Measurements from ENCODE around the gene BMI1. TPM values are rescaled to one million over a fixed set of nuclear protein-coding genes. Genes with fewer than 3 reads are reported as not detected.

The BMI1 gene
- total RNA-seq, 3 donors from 2014 or later (not counting 1 experiment from before 2014, with no cell fraction given) = 60.5 to 69.8 (median 66.4) TPM

GRCh38 chr10:22340329-22341189 is 19.7 kb downstream of the BMI1 start:
- Mint-ChIP-seq H3K27me3 (ENCODE audit: low read depth in 2 of 2) (peaks cover 62 to 68% of the 10 kb centered on the region in 2 donors), H3K4me3 (peak overlapping the region; percentile 89), H3K9me3 (no peaks in the 10 kb centered on the region), H3K4me1 (peaks cover 16 to 30% of the 10 kb centered on the region in 2 donors), H3K27ac (peak overlapping the region; percentile 86 to 91), H3K36me3 (no peaks in the 10 kb centered on the region)
- under 1% methylated on average over 98 of the region's 98 CpGs for WGBS (ENCODE audit: insufficient coverage)
- ATAC-seq (peak; percentile 56 to 73 (median 69)), DNase-seq (peak; percentile 63 to 88)
- H3K36me3 ChIP-seq (ENCODE audit: control insufficient read depth, insufficient read depth, low read length) = no peaks in the 10 kb centered on the region
- intact Hi-C loops (cut with micrococcal nuclease) = loop anchor here (1.0 to 10.0 kb wide), 7 partner anchors 24 to 822 kb away; partner anchors contain the start of gene COMMD3
- peak overlapping the region; percentile 85 for H3K4me3 ChIP-seq (ENCODE audit: low read length)
- peaks cover 38% of the 10 kb centered on the region for H3K4me1 ChIP-seq (ENCODE audit: control insufficient read depth, insufficient read depth, low read length)
- peaks cover 3% of the 10 kb centered on the region for H3K9me3 ChIP-seq (ENCODE audit: control insufficient read depth, insufficient read depth, low read length)
- H3K27ac ChIP-seq (ENCODE audit: low read length) = peak overlapping the region; percentile 83
- peaks cover 90% of the 10 kb centered on the region for H3K27me3 ChIP-seq (ENCODE audit: control insufficient read depth, insufficient read depth, low read length)
- TF ChIP-seq CTCF (IDR thresholded peaks at IDR 0.05) = no peak

- 1% methylated on average over 39 of the region's 40 CpGs for WGBS (ENCODE audit: insufficient coverage)
- no peak for ATAC-seq
Observed at GRCh38 chr10:22341190-22341925, 20.5 kb downstream of the BMI1 start.

GRCh38 chr10:22341926-22342196 is 21.0 kb downstream of the BMI1 start:
- 59% methylated on average over 3 of the region's 3 CpGs for WGBS (ENCODE audit: insufficient coverage)
- Mint-ChIP-seq H3K36me3 (no peaks in the 10 kb centered on the region), H3K4me1 (peaks cover 12 to 18% of the 10 kb centered on the region in 2 donors), H3K4me3 (peak overlapping the region; percentile 65), H3K27ac (peak overlapping the region in 1 of 2 donors; percentile 29), H3K27me3 (ENCODE audit: low read depth in 2 of 2) (peaks cover 60 to 77% of the 10 kb centered on the region in 2 donors), H3K9me3 (peaks cover 0 to 2% of the 10 kb centered on the region in 2 donors)
- H3K4me1 ChIP-seq (ENCODE audit: control insufficient read depth, insufficient read depth, low read length) = peaks cover 29% of the 10 kb centered on the region
- DNase-seq (peak in 1 of 2 donors; percentile 21), ATAC-seq (no peak)
- H3K9me3 ChIP-seq (ENCODE audit: control insufficient read depth, insufficient read depth, low read length) = peaks cover 8% of the 10 kb centered on the region
- H3K36me3 ChIP-seq (ENCODE audit: control insufficient read depth, insufficient read depth, low read length) = no peaks in the 10 kb centered on the region
- intact Hi-C loops (cut with micrococcal nuclease) = loop anchor here (2.0 to 10.0 kb wide), 6 partner anchors 90 to 823 kb away; no protein-coding TSS in a partner anchor
- H3K27me3 ChIP-seq (ENCODE audit: control insufficient read depth, insufficient read depth, low read length) = peaks cover 86% of the 10 kb centered on the region
- TF ChIP-seq CTCF (IDR thresholded peaks at IDR 0.05) = no peak
- H3K4me3 ChIP-seq (ENCODE audit: low read length) = no peak overlapping the region
- no peak overlapping the region for H3K27ac ChIP-seq (ENCODE audit: low read length)

More at GRCh38 chr10:22341190-22341925, 20.5 kb downstream of the BMI1 start:
- H3K9me3 Mint-ChIP-seq = peaks cover 0 to under 1% of the 10 kb centered on the region in 2 donors
- H3K4me1 Mint-ChIP-seq = peaks cover 16 to 23% of the 10 kb centered on the region in 2 donors
- peaks cover 90% of the 10 kb centered on the region for H3K27me3 ChIP-seq (ENCODE audit: control insufficient read depth, insufficient read depth, low read length)
- DNase-seq = peak in 1 of 2 donors; percentile 45
- peak overlapping the region; percentile 65 for H3K4me3 Mint-ChIP-seq
- H3K27me3 Mint-ChIP-seq (ENCODE audit: low read depth in 2 of 2) = peaks cover 62 to 72% of the 10 kb centered on the region in 2 donors
- H3K9me3 ChIP-seq (ENCODE audit: control insufficient read depth, insufficient read depth, low read length) = peaks cover 8% of the 10 kb centered on the region
- H3K4me3 ChIP-seq (ENCODE audit: low read length) = peak overlapping the region; percentile 29
- H3K4me1 ChIP-seq (ENCODE audit: control insufficient read depth, insufficient read depth, low read length) = peaks cover 34% of the 10 kb centered on the region
- intact Hi-C loops (cut with micrococcal nuclease) = loop anchor here (2.0 to 10.0 kb wide), 6 partner anchors 89 to 823 kb away; no protein-coding TSS in a partner anchor
- H3K27ac Mint-ChIP-seq = peak overlapping the region; percentile 29 to 86
- no peak for TF ChIP-seq CTCF (IDR thresholded peaks at IDR 0.05)
- H3K27ac ChIP-seq (ENCODE audit: low read length) = no peak overlapping the region
- no peaks in the 10 kb centered on the region for H3K36me3 ChIP-seq (ENCODE audit: control insufficient read depth, insufficient read depth, low read length)
- H3K36me3 Mint-ChIP-seq = no peaks in the 10 kb centered on the region
